HL-60 (cell line): ENCODE measurements around the gene EGFR.

Experiments
- CTCF ChIP-seq: IDR thresholded peaks from one replicate; pipeline ENCODE4 v1.5.1; 2011; ENCODE audit warnings: low read length, control low read depth, inconsistent platforms; ENCODE audit not compliant: insufficient read depth
- POLR2AphosphoS5 ChIP-seq: IDR thresholded peaks from 2 replicates; pipeline ENCODE4 v1.6.1; 2012; ENCODE audit warnings: low read depth
- REST ChIP-seq: IDR thresholded peaks from 2 replicates; pipeline ENCODE4 v1.6.1; 2012; ENCODE audit warnings: low read depth; ENCODE audit not compliant: insufficient replicate concordance

- TF ChIP-seq CTCF, result no peak
- no peak for TF ChIP-seq REST
- TF ChIP-seq POLR2AphosphoS5, result no peak
These were observed 169.1 kb downstream of the EGFR start for GRCh38 chr7:55187701-55188491.
